Nephron (organoid): ENCODE data around the gene LYRM1.

Source experiments
- H3K27ac Mint-ChIP-seq, 3 experiments: 2 replicates each; pipeline ENCODE4 v1.8.0; 2020; ENCODE audit warnings: mixed read lengths in 3 of 3, mild to moderate bottlenecking in 2 of 3, moderate library complexity in 1 of 3
- H3K27me3 Mint-ChIP-seq: 2 replicates; pipeline ENCODE4 v1.8.0; 2021; ENCODE audit warnings: low read depth, mild to moderate bottlenecking, moderate library complexity, mixed read lengths
- H3K36me3 Mint-ChIP-seq: 2 replicates; pipeline ENCODE4 v1.8.0; 2020; ENCODE audit warnings: low read depth, mixed read lengths
- H3K4me1 Mint-ChIP-seq: 2 replicates; pipeline ENCODE4 v1.8.0; 2020; ENCODE audit warnings: mixed read lengths
- H3K4me3 Mint-ChIP-seq, 3 experiments: 2 replicates each; pipeline ENCODE4 v1.8.0; 2020; ENCODE audit warnings: mild to moderate bottlenecking in 3 of 3, mixed read lengths in 3 of 3, moderate library complexity in 2 of 3
- H3K9me3 Mint-ChIP-seq: 2 replicates; pipeline ENCODE4 v1.8.0; 2020; ENCODE audit warnings: mixed read lengths
- CTCF ChIP-seq, 3 experiments: fragments of 200-600 bp; sonication (generic); IDR thresholded peaks; one replicate each; pipeline ENCODE4 v1.5.0; 2021; ENCODE audit warnings: antibody characterized with exemption in 3 of 3; ENCODE audit not compliant: unreplicated experiment in 3 of 3

Gene LYRM1

GRCh38 chr16:20937736-20938135 lies 37.2 kb downstream of the LYRM1 start:
- Mint-ChIP-seq H3K27me3 (no peaks in the 10 kb centered on the region), H3K9me3 (no peaks in the 10 kb centered on the region), H3K36me3 (no peaks in the 10 kb centered on the region), H3K4me3 (no peak overlapping the region), H3K4me1 (no peaks in the 10 kb centered on the region), H3K27ac (no peak overlapping the region)
- no peak for TF ChIP-seq CTCF (IDR thresholded peaks at IDR 0.05; ENCODE audit: unreplicated experiment in 3 of 3)

GRCh38 chr16:20938426-20938825 lies 37.9 kb downstream of the LYRM1 start:
- no peaks in the 10 kb centered on the region for H3K27me3 Mint-ChIP-seq
- no peak overlapping the region for H3K4me3 Mint-ChIP-seq
- H3K4me1 Mint-ChIP-seq, result no peaks in the 10 kb centered on the region
- TF ChIP-seq CTCF (IDR thresholded peaks at IDR 0.05; ENCODE audit: unreplicated experiment in 3 of 3), result no peak
- H3K27ac Mint-ChIP-seq, result no peak overlapping the region
- no peaks in the 10 kb centered on the region for H3K9me3 Mint-ChIP-seq
- H3K36me3 Mint-ChIP-seq, result no peaks in the 10 kb centered on the region

GRCh38 chr16:20939611-20940010 lies 39.0 kb downstream of the LYRM1 start:
- no peaks in the 10 kb centered on the region for H3K9me3 Mint-ChIP-seq
- TF ChIP-seq CTCF (IDR thresholded peaks at IDR 0.05; ENCODE audit: unreplicated experiment in 3 of 3), result no peak
- H3K4me1 Mint-ChIP-seq, result no peaks in the 10 kb centered on the region
- H3K36me3 Mint-ChIP-seq, result no peaks in the 10 kb centered on the region
- H3K27me3 Mint-ChIP-seq, result no peaks in the 10 kb centered on the region
- H3K27ac Mint-ChIP-seq, result no peak overlapping the region
- H3K4me3 Mint-ChIP-seq, result no peak overlapping the region

- no peak for TF ChIP-seq CTCF (IDR thresholded peaks at IDR 0.05; ENCODE audit: unreplicated experiment in 3 of 3)
- Mint-ChIP-seq H3K4me3 (no peak overlapping the region), H3K27me3 (no peaks in the 10 kb centered on the region), H3K36me3 (no peaks in the 10 kb centered on the region), H3K27ac (no peak overlapping the region), H3K4me1 (no peaks in the 10 kb centered on the region), H3K9me3 (no peaks in the 10 kb centered on the region)
Observed at GRCh38 chr16:20940871-20941635, 40.5 kb downstream of the LYRM1 start.

GRCh38 chr16:20941636-20941926 lies 41.0 kb downstream of the LYRM1 start:
- Mint-ChIP-seq H3K4me1 (no peaks in the 10 kb centered on the region), H3K4me3 (no peak overlapping the region), H3K9me3 (no peaks in the 10 kb centered on the region), H3K27ac (no peak overlapping the region), H3K36me3 (no peaks in the 10 kb centered on the region), H3K27me3 (no peaks in the 10 kb centered on the region)
- TF ChIP-seq CTCF (IDR thresholded peaks at IDR 0.05; ENCODE audit: unreplicated experiment in 3 of 3), result no peak

GRCh38 chr16:20942256-20942655 lies 41.7 kb downstream of the LYRM1 start:
- H3K9me3 Mint-ChIP-seq, result no peaks in the 10 kb centered on the region
- H3K4me3 Mint-ChIP-seq, result no peak overlapping the region
- no peaks in the 10 kb centered on the region for H3K36me3 Mint-ChIP-seq
- peak overlapping the region in 1 of 3 experiments; percentile 65 for H3K27ac Mint-ChIP-seq
- no peaks in the 10 kb centered on the region for H3K4me1 Mint-ChIP-seq
- H3K27me3 Mint-ChIP-seq, result no peaks in the 10 kb centered on the region
- no peak for TF ChIP-seq CTCF (IDR thresholded peaks at IDR 0.05; ENCODE audit: unreplicated experiment in 3 of 3)
